ENCODE results near the gene OR11H7. TPM values are rescaled to one million over a fixed set of nuclear protein-coding genes. Genes with fewer than 3 reads are reported as not detected.
"Not testable (repeated sequence)": the region's sequence is repeated elsewhere in the genome, so short reads cannot be mapped to it uniquely, and the experiment has no call there.

The OR11H7 gene
- polyA plus RNA-seq, 4 donors: 0.45 to 0.75 (median 0.64) TPM

DNA sequence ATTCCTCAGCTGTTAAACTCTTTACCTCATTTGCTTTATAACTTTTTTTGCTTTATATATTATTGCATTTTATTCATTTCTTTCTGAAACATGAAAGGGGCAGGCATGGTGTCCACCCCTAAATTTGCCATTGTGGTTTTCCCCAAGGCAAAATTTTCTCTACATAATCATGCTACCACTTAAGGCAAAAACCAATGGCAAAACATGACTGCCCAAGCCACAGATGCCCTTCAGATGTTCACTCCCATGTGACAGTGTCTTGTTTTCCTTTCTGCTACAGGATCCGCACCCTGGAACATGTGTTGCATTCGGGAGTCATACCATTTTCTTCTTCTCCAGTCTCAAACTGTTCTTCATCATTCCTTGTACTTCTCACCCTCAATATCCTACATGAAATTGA, 48.6 kb downstream of the OR11H7 start:
- DNase-seq (ENCODE audit: low read depth in 4 of 4, low spot score in 3 of 4): no peak

DNA sequence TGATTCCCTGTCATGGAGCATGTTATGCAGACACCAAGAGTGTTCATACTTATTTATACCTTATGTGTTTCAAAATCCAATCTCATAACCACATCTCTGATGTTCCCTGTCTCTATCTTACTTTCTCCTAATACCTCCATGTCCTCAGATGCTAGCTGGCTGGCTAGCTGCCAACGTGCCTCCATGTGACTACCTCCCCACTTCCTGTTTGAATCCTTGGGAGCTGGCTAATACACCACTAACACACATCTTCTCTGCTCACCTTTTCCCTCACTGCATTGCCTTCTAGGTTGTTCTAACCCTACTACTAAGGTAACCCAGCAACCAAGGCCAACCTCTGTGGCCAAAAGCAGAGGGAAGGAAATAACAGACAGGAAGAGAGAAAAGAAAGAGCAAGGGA, 49.6 kb downstream of the OR11H7 start:
- DNase-seq (ENCODE audit: low read depth in 4 of 4, low spot score in 3 of 4): no peak

DNA sequence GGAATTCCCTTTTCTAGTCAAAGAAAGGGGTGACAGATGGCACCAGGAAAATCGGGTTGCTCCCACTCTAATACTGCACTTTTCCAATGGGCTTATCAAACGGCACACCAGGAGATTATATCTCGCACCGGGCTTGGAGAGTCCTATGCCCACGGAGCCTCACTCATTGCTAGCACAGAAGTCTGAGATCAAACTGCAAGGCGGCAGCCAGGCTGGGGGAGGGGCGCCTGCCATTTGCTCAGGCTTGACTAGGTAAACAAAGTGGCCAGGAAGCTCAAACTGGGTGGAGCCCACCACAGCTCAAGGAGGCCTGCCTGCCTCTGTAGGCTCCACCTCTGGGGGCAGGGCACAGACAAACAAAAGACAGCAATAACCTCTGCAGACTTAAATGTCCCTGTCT, 51.5 kb downstream of the OR11H7 start:
- DNase-seq (ENCODE audit: low read depth in 4 of 4, low spot score in 3 of 4): not testable (repeated sequence)

Other genes with a start within 250 kb of the OR11H7 start
- not detected for gene OR4Q2, start 226.8 kb upstream of the OR11H7 start, polyA plus RNA-seq (ENCODE audit: insufficient read length in 4 of 4)
- not detected for gene OR4K14, start 209.7 kb upstream of the OR11H7 start, polyA plus RNA-seq (ENCODE audit: insufficient read length in 4 of 4)
- gene OR4K13, start 192.9 kb upstream of the OR11H7 start, polyA plus RNA-seq (ENCODE audit: insufficient read length in 4 of 4): under 1 TPM in 1 of 4 donors, not detected in 3; 0.03 TPM
- gene OR4L1, start 168.9 kb upstream of the OR11H7 start, polyA plus RNA-seq (ENCODE audit: insufficient read length in 4 of 4): not detected
- under 1 TPM in 3 of 4 donors, not detected in 1; 0.03 to 0.11 (median 0.04) TPM for gene OR4K17, start 118.2 kb upstream of the OR11H7 start, polyA plus RNA-seq (ENCODE audit: insufficient read length in 4 of 4)
- not detected for gene OR4N5, start 90.2 kb upstream of the OR11H7 start, polyA plus RNA-seq (ENCODE audit: insufficient read length in 4 of 4)
- gene OR11G2, start 38.1 kb upstream of the OR11H7 start, polyA plus RNA-seq (ENCODE audit: insufficient read length in 4 of 4): under 1 TPM in 1 of 4 donors, not detected in 3; 0.06 TPM
- gene OR11H6, start 5.3 kb upstream of the OR11H7 start, polyA plus RNA-seq (ENCODE audit: insufficient read length in 4 of 4): not detected
- under 1 TPM in 1 of 4 donors, not detected in 3; 0.09 TPM for gene OR11H4, start 10.3 kb downstream of the OR11H7 start, polyA plus RNA-seq (ENCODE audit: insufficient read length in 4 of 4)
- gene TTC5, start 77.0 kb downstream of the OR11H7 start, polyA plus RNA-seq (ENCODE audit: insufficient read length in 4 of 4): 10 to 100 TPM; 19.3 to 27.2 (median 25.9) TPM
- gene CCNB1IP1, start 104.3 kb downstream of the OR11H7 start, polyA plus RNA-seq (ENCODE audit: insufficient read length in 4 of 4): 100 to 1,000 TPM in 3 of 4 donors, 10 to 100 TPM in 1; 77.2 to 132 (median 119) TPM
- gene PARP2, start 114.7 kb downstream of the OR11H7 start, polyA plus RNA-seq (ENCODE audit: insufficient read length in 4 of 4): 10 to 100 TPM; 54.5 to 66.3 (median 57.3) TPM
- gene TEP1, start 184.5 kb downstream of the OR11H7 start, polyA plus RNA-seq (ENCODE audit: insufficient read length in 4 of 4): 10 to 100 TPM; 11.3 to 19.5 (median 18.0) TPM
- gene KLHL33, start 207.2 kb downstream of the OR11H7 start, polyA plus RNA-seq (ENCODE audit: insufficient read length in 4 of 4): under 1 TPM; 0.29 to 0.90 (median 0.57) TPM
- 10 to 100 TPM; 39.6 to 80.8 (median 52.7) TPM for gene OSGEP, start 225.8 kb downstream of the OR11H7 start, polyA plus RNA-seq (ENCODE audit: insufficient read length in 4 of 4)
- 100 to 1,000 TPM; 238 to 343 (median 315) TPM for gene APEX1, start 226.2 kb downstream of the OR11H7 start, polyA plus RNA-seq (ENCODE audit: insufficient read length in 4 of 4)
- 10 to 100 TPM; 32.9 to 37.8 (median 34.8) TPM for gene PIP4P1, start 232.5 kb downstream of the OR11H7 start, polyA plus RNA-seq (ENCODE audit: insufficient read length in 4 of 4)
- 10 to 100 TPM; 15.3 to 96.7 (median 57.6) TPM for gene PNP, start 240.4 kb downstream of the OR11H7 start, polyA plus RNA-seq (ENCODE audit: insufficient read length in 4 of 4)